SU-DHL-6 (cell line): Measurements from ENCODE around the gene TPST1.

ENCODE experiments used
- H2AFZ ChIP-seq: fragments of 200-600 bp; sonication (generic); 2 replicates; pipeline ENCODE4 v1.6.1; 2014; ENCODE audit warnings: low read depth, mild to moderate bottlenecking, moderate library complexity, mixed read lengths, antibody characterized with exemption, low read length; ENCODE audit not compliant: severe bottlenecking
- H3F3A ChIP-seq: fragments of 200-600 bp; shearing (Covaris generic); 2 replicates; pipeline ENCODE4 v1.6.0; 2016; ENCODE audit warnings: antibody characterized with exemption, mild to moderate bottlenecking; ENCODE audit not compliant: insufficient read depth
- H3K27ac ChIP-seq: fragments of 200-600 bp; sonication (generic); 2 replicates; pipeline ENCODE4 v1.5.1; 2016; ENCODE audit warnings: low read depth, mild to moderate bottlenecking, low read length, moderate library complexity, mixed read lengths
- H3K27me3 ChIP-seq: fragments of 200-600 bp; sonication (generic), shearing (Covaris generic); 2 replicates; pipeline ENCODE4 v1.6.0; 2014; ENCODE audit warnings: mild to moderate bottlenecking, low read length
- H3K36me3 ChIP-seq: fragments of 200-600 bp; sonication (generic); 2 replicates; pipeline ENCODE4 v1.6.1; 2014; ENCODE audit warnings: mild to moderate bottlenecking, low read length, mixed read lengths
- H3K4me2 ChIP-seq: fragments of 300-600, 200-600 bp; shearing (Covaris generic), sonication (generic); 2 replicates; pipeline ENCODE4 v1.6.0; 2014; ENCODE audit warnings: low read length, low read depth, mild to moderate bottlenecking; ENCODE audit not compliant: poor library complexity, severe bottlenecking
- H3K4me3 ChIP-seq: fragments of 200-600 bp; sonication (generic); 2 replicates; pipeline ENCODE4 v1.5.1; 2014; ENCODE audit warnings: antibody characterized with exemption, low read length, mild to moderate bottlenecking, mixed read lengths; ENCODE audit not compliant: insufficient read depth, poor library complexity, severe bottlenecking
- H3K79me2 ChIP-seq: fragments of 200-600 bp; sonication (generic); 2 replicates; pipeline ENCODE4 v1.6.1; 2014; ENCODE audit warnings: mild to moderate bottlenecking, low read length, moderate library complexity; ENCODE audit not compliant: insufficient read depth
- H3K9ac ChIP-seq: fragments of 200-600 bp; sonication (generic); 2 replicates; pipeline ENCODE4 v1.7.0; 2014; ENCODE audit warnings: mild to moderate bottlenecking, low read length
- H3K9me2 ChIP-seq: fragments of 200-600 bp; sonication (generic); replicated peaks from 2 replicates; pipeline ENCODE4 v1.6.1; 2014; ENCODE audit warnings: low read length; ENCODE audit not compliant: insufficient read depth
- H3K9me3 ChIP-seq: fragments of 200-600 bp; sonication (generic); 2 replicates; pipeline ENCODE4 v1.6.1; 2014; ENCODE audit warnings: low read length, mixed read lengths; ENCODE audit not compliant: insufficient read depth
- H4K20me1 ChIP-seq: fragments of 200-600 bp; sonication (generic); 2 replicates; pipeline ENCODE4 v1.6.1; 2014; ENCODE audit warnings: low read depth, mild to moderate bottlenecking, antibody characterized with exemption, low read length, moderate library complexity, mixed read lengths
- CTCF ChIP-seq: fragments of 200-600 bp; sonication (generic); IDR thresholded peaks from one replicate; pipeline ENCODE4 v1.5.1; 2017; ENCODE audit warnings: antibody characterized with exemption, mild to moderate bottlenecking, low read length, moderate library complexity; ENCODE audit not compliant: insufficient read depth, poor library complexity, severe bottlenecking
- EZH2phosphoT487 ChIP-seq: fragments of 200-600 bp; sonication (generic), shearing (Covaris generic); conservative IDR thresholded peaks from 2 replicates; pipeline ENCODE4 v1.6.1; 2018; ENCODE audit warnings: mild to moderate bottlenecking, antibody characterized with exemption, low read length, moderate library complexity, mixed read lengths

TPST1 gene

GRCh38 chr7:66331883-66332282 is 126.7 kb downstream of the TPST1 start:
- H3F3A ChIP-seq = no peaks in the 10 kb centered on the region
- no peaks in the 10 kb centered on the region for H3K79me2 ChIP-seq
- H3K36me3 ChIP-seq = peaks cover 4% of the 10 kb centered on the region; the same call in 1 of the 2 replicates
- no peaks in the 10 kb centered on the region for H3K9me2 ChIP-seq
- no peak overlapping the region for H3K4me2 ChIP-seq
- H2AFZ ChIP-seq = no peak overlapping the region
- no peak overlapping the region for H3K4me3 ChIP-seq
- H3K9ac ChIP-seq = no peak overlapping the region
- H4K20me1 ChIP-seq = no peaks in the 10 kb centered on the region
- H3K27me3 ChIP-seq = no peaks in the 10 kb centered on the region
- H3K27ac ChIP-seq = no peak overlapping the region
- TF ChIP-seq EZH2phosphoT487 (no peak), CTCF (no peak)
- peaks cover 6% of the 10 kb centered on the region; the same call in 1 of the 2 replicates for H3K9me3 ChIP-seq

- H3K79me2 ChIP-seq = no peaks in the 10 kb centered on the region
- H3K27me3 ChIP-seq = no peaks in the 10 kb centered on the region
- no peak overlapping the region for H2AFZ ChIP-seq
- H4K20me1 ChIP-seq = no peaks in the 10 kb centered on the region
- peaks cover 8% of the 10 kb centered on the region; the same call in 1 of the 2 replicates for H3K9me3 ChIP-seq
- H3K27ac ChIP-seq = no peak overlapping the region
- H3F3A ChIP-seq = no peaks in the 10 kb centered on the region
- H3K9me2 ChIP-seq = no peaks in the 10 kb centered on the region
- TF ChIP-seq CTCF = no peak
- TF ChIP-seq EZH2phosphoT487 = no peak
- H3K36me3 ChIP-seq = peaks cover 4% of the 10 kb centered on the region; the same call in 1 of the 2 replicates
- no peak overlapping the region for H3K4me3 ChIP-seq
- no peak overlapping the region for H3K9ac ChIP-seq
- no peak overlapping the region for H3K4me2 ChIP-seq
Measured at GRCh38 chr7:66333443-66333842, 128.3 kb downstream of the TPST1 start.

GRCh38 chr7:66335318-66335717 is 130.2 kb downstream of the TPST1 start:
- Histone ChIP-seq H3F3A (no peaks in the 10 kb centered on the region), H2AFZ (no peak overlapping the region), H3K9me2 (no peaks in the 10 kb centered on the region), H3K9ac (no peak overlapping the region), H3K36me3 (peaks cover 4% of the 10 kb centered on the region; the same call in 1 of the 2 replicates), H3K27ac (no peak overlapping the region), H4K20me1 (no peaks in the 10 kb centered on the region), H3K4me3 (no peak overlapping the region), H3K79me2 (no peaks in the 10 kb centered on the region), H3K4me2 (no peak overlapping the region), H3K9me3 (peaks cover 8% of the 10 kb centered on the region; the same call in 1 of the 2 replicates), H3K27me3 (no peaks in the 10 kb centered on the region)
- TF ChIP-seq CTCF (no peak), EZH2phosphoT487 (no peak)

GRCh38 chr7:66336760-66337159 is 131.6 kb downstream of the TPST1 start:
- no peak overlapping the region for H2AFZ ChIP-seq
- H3F3A ChIP-seq = no peaks in the 10 kb centered on the region
- H3K4me3 ChIP-seq = no peak overlapping the region
- no peaks in the 10 kb centered on the region for H3K79me2 ChIP-seq
- no peaks in the 10 kb centered on the region for H4K20me1 ChIP-seq
- peaks cover 8% of the 10 kb centered on the region; the same call in 1 of the 2 replicates for H3K9me3 ChIP-seq
- no peak for TF ChIP-seq EZH2phosphoT487
- no peak for TF ChIP-seq CTCF
- no peaks in the 10 kb centered on the region for H3K27me3 ChIP-seq
- H3K9ac ChIP-seq = no peak overlapping the region
- H3K27ac ChIP-seq = no peak overlapping the region
- no peaks in the 10 kb centered on the region for H3K9me2 ChIP-seq
- H3K4me2 ChIP-seq = no peak overlapping the region
- peaks cover 4% of the 10 kb centered on the region; the same call in 1 of the 2 replicates for H3K36me3 ChIP-seq
